ENCODE results near the gene HIP1R.

DNA sequence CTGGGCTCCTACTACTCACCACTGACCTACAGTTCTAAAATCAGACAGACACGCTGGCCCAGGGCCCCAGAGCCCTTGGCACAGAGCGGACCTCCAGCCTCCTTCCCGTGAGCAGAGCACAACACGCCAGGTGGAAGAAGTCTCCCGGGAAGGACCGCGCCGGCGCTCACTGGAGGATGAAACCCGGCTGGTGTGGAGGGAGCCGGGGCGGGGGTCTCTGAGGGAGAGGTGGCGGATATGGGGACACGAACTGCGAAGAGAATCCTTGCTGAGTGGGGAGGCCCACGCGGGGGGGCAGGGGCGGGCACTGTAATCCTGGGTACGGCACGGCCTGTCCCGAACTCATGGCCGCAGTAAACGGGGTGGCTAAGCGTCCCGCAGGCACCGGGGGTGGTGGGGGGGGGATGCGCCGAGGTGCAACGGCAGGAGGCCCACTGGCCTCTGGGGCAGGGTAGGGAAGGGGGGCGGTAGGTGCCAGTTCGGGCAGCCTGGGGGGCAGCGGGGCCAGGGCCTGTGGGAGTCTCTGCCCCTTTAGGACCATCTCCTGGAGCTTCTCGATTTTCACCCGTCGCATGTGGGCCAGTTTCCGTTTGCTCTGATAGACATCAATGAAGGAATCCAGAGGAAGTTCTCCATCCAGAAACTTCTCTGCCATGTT is 31.8 kb downstream of the HIP1R start:
- TF ChIP-seq, protein P1, sequence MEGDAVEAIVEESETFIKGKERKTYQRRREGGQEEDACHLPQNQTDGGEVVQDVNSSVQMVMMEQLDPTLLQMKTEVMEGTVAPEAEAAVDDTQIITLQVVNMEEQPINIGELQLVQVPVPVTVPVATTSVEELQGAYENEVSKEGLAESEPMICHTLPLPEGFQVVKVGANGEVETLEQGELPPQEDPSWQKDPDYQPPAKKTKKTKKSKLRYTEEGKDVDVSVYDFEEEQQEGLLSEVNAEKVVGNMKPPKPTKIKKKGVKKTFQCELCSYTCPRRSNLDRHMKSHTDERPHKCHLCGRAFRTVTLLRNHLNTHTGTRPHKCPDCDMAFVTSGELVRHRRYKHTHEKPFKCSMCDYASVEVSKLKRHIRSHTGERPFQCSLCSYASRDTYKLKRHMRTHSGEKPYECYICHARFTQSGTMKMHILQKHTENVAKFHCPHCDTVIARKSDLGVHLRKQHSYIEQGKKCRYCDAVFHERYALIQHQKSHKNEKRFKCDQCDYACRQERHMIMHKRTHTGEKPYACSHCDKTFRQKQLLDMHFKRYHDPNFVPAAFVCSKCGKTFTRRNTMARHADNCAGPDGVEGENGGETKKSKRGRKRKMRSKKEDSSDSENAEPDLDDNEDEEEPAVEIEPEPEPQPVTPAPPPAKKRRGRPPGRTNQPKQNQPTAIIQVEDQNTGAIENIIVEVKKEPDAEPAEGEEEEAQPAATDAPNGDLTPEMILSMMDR (IDR thresholded peaks at IDR 0.05) = no peak
- no peak for TF ChIP-seq RAD21 (IDR thresholded peaks at IDR 0.05; ENCODE audit: low read length)
- TF ChIP-seq, protein P2, sequence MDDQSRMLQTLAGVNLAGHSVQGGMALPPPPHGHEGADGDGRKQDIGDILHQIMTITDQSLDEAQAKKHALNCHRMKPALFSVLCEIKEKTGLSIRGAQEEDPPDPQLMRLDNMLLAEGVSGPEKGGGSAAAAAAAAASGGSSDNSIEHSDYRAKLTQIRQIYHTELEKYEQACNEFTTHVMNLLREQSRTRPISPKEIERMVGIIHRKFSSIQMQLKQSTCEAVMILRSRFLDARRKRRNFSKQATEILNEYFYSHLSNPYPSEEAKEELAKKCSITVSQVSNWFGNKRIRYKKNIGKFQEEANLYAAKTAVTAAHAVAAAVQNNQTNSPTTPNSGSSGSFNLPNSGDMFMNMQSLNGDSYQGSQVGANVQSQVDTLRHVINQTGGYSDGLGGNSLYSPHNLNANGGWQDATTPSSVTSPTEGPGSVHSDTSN (IDR thresholded peaks at IDR 0.05) = no peak
- TF ChIP-seq FOXJ3 (CRISPR knock-in tag; IDR thresholded peaks at IDR 0.05) = no peak
- TF ChIP-seq TEAD4 (IDR thresholded peaks at IDR 0.05; ENCODE audit: borderline replicate concordance, insufficient read depth) = no peak
